NOMO-1 treated with DMSO at 0.1 percent for 48 hours (cell line): Measurements from ENCODE around the gene LMF1.
"Not testable (repeated sequence)": the region's sequence is repeated elsewhere in the genome, so short reads cannot be mapped to it uniquely, and the experiment has no call there.

ENCODE experiments used
- DNase-seq: peaks from one replicate; lab custom pipeline; 2025; ENCODE audit not compliant: unreplicated experiment; lab: John Stamatoyannopoulos, UW

The LMF1 gene

DNA sequence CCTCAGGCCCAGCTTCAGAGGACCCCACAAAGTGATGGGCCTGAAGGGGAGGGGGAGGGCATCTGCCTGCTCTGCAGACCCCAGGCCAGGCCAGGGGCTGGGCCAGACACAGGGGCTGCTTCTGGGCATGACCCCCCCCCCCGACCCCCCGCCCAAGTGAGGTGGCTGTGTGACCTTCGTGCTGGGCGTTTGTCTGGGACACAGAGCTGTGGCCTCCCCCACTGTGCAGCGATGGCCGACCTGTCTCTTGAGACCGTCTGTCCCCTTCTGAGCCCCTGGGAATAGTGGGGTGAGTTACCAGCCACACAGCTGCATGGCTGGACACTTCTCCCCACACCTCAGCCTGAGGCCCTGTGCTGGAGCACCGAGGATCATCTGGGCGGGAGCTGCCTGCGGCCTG is 135.4 kb downstream of the LMF1 start:
- DNase-seq, result no peak

DNA sequence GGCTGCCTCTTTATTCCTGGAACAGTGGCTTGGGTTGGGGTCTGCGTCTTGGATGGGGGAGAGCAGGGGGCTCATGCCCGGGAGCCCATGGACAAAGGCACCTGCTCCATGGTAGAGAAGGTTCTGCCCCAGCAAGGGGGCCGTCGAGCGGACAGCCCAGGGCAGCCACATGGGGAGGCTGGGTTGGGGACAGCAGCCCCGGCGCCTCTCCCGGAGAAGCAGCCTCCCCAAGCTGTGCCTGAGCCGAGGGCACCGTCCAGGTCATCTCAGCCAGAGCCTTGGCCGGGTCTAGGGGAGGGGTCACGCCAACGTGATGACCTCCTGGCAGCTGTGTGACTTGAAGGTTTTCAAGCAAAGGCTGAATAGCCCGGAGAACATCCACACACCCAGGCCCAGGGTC is 137.4 kb downstream of the LMF1 start:
- no peak for DNase-seq

DNA sequence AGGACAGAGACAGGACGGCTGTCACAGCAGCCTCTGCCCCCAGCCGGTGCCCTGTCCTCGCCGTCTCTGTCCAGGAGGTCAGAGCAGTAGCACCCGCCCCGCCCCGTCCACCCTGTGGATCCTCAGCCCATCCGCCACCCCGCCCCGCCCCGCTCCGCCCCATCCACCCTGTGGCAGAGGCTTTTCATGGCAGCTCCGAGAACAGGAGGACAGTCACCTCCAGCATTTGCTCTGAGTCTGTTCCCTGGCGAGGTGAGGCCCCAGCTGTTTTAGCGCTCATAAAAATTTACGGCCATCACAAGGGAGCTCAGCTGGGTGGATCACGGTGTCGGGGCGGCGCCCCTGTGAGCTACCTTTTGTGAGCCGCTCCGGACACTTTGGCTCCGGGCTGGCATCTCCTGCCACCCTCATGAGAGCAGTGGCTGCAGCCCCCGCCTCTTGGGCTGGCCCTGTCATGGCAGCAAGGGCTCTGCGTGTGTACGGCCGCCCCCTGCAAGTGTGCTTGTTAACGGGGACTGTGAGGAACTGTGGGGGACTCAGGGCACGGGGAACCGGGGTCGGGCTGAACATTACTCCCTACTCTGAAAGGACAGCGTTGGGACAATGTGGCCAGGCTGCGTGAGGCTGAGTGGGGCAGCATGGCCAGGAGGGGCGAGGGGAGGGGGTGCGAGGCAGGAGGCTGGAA is 138.0 kb downstream of the LMF1 start:
- DNase-seq, result no peak

DNA sequence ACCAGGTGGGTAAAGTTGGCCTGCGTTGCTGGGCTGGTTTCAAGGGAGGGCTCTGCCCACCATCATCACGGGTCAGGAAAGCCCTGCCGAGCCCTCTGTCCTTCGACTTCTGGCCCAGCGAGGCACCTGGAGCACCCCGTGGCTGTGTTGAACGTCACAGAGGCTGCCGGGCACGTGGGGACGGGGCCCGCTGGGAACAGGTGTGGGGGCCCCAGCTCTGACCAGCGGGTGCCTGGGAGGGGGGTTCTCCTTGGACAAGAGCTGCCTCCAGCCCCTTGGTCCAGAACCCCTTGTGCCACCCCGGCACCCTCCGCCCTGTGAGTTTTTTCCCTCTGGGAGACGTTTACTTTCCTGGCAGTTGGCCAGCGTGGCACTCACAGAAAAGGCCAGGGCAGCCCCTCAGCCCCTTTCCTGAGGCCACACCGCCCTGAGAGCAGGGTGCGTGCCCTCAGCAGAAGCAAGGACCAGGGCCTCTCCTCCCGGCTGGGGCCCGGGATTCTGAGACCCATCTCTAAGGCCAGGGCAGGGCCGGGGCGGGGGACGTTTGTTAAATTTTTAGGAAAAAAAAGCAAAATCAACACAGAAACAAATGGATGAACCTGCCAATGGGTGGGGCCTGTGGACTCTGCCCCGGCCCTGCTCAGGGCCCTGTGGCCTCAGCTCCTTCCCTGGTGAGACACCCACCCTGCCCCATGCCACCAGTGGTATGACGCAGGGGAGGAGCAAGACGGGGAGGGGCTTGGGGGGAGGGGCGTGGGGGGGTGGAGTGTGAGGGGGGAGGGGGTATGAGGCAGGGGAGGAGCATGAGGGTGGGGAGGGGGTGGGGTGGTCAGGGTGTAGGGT is 139.0 kb downstream of the LMF1 start:
- DNase-seq, result no peak

DNA sequence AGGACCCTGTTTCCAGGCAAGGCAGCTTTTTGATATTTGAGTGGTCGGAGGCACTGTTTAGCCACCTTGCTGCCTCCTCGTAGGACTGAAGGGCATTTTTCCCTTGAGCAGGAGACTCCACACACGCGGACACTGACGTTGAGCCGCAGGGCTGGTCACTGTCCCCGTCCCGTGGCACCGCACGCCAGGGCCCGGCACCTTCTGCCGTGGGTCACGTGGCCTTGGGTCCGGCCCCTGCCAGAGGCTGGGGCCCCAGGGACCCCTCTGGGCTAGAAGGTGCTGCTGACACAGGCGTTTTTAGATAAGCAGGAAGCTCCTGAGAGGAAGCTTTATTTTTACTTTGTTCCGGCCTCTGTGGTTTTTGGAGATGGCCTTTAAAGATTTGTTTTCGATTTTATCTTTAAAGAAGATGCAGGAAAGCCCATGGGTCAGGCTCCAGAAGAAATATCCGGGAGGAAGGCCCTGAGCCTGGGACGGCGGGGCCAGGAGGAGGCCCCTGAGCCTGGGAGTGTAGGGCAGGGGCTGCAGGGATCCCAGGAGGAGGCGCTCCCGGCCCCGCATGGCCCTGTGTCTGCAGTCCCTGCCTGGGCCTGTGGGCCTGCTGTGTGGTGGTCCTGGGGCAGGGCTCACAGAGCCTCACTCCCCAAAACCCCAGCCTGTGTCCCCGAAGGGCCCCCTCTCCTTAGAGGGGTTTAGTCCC is 139.8 kb downstream of the LMF1 start:
- no peak for DNase-seq

DNA sequence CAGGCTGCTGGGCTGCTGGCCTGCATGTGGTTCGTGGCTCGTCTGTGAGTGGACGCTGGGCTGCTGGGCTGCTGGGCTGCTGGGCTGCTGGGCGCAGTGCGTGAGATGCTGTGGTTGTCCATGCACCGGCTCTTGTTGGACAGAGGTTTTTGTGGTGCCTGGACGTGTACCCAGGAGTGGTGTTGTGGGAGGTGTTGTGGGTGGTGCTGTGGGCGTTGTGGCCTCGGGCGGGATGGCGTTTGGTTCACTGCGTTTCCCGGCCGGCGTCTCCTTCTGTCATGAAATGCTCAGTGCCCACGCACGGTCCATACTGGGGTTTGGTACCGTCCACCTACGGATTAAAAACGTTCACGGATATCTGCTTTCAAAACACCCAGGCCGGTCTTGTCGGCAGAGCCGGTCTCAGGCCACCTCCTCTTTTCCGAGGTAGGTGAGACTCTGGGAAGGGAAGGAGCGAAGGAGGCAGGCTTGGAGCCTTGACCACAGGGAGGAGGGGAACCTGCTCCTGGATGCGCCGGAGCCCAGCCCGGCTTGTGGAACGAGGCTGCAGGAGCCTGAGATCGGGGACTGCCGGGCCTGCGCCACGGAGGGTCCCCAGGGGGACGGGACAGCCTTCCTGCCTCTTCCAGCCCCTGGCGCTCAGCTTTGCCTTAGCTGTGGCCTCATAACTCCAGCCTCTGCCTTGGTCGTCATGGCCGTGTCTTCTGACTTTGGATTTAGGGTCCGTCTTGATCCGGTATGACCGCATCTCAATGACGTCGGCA is 140.5 kb downstream of the LMF1 start:
- no peak for DNase-seq

DNA sequence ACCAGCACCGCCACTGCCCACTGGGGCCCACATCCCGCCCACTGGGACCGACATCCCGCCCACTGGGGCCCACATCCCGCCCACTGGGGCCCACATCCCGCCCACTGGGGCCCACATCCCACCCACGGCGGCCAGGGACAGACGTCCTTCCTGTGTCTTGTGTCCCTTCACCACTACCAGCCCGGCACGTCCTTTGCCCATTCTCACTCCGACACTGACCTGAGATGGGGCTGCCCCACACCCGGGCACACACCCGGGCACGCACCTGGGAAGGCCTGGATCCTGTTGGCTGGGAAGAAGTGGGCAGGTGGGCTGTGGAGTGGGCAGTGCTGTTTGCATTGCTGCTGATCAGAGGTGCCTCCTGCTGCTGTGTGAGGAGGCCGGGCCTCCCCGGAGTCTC is 141.9 kb downstream of the LMF1 start:
- DNase-seq, result no peak

DNA sequence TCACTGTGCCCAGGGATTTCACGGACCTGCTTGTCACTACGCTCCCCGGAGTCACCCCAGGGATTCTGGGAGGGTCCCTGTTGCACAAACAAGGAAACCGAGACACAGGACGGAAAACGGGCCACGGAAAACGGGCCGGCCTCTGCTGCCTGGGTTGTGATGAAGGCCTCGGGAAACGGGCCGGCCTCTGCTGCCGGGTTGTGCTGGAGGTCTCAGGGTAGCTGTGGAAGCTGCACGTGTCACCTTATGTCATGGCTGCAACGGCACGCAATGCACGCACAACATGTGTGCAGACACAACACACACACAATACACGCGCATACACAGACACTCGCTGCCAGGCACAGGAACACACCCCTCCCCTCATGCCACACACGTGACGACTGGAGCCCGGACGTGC is 143.3 kb downstream of the LMF1 start:
- no peak for DNase-seq

DNA sequence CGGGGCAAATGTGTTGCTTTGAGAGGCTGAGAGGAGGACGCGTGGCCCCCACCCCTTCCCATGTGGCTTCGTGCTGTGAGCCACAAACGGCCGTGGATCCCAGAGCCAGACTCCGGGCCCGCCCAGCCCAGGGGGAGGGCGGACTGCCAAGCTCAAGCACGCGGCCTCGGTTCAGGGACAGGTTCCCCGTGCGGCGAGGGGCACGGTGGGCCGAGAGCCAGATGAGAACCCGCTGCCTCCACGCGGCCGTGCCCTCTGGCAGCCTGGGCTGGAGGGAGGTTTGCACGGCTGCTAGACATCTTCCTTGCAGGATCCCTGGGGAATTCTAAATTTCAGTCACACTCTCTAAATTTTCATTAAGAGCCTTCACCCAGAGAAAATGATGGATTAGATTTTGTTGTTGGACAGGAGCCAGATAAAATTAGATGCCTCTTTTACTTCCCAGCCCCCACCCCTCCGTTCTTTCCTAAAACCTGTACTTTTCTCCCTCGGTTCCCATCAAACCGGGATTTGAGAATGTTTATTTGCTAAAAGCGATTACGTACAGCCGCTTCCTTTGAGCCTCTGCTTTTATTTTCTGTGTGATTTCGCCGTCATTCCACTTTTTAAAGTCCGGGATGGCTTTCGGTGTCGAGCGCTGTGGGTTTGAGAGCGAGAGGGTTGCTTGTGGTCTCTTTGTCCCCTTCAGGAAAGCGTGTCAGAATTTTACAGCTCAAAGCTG is 145.3 kb downstream of the LMF1 start:
- DNase-seq, result no peak

DNA sequence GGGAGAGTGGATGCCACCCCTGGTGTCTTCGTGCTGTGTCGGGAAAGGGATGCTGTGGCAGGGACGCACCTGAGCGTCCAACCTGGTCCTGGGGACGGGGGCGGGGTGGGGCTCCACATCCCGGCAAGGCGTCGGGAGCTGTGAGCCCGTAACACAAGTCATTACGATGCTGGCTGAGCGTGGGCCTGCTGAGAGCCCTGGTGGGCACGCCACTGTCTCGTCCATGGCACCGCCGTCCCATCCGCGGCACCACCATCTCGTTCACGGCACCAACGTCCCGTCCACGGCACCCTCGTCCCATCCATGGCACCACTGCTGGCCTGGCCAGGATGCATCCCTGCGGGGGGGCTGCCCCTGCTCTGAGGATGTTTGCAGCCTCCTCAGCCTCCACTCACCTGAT is 146.2 kb downstream of the LMF1 start:
- no peak for DNase-seq

DNA sequence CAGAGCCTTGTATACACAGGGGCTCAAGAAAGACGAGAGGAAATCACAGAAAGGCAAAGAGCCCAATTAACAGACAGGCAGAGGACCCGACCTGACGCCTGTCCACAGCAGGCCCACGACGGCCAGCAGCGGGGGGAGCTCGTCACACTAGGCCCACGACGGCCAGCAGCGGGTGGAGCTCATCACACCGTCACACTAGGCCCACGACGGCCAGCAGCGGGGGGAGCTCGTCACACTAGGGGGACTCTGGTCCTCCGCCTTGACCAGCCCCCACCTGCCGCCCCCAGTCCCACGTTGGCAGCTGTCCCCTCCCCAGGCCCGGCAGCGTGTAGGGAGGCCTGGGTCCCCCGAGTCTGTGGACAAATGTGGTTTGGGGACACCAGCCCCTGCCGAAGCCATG is 146.6 kb downstream of the LMF1 start:
- no peak for DNase-seq

DNA sequence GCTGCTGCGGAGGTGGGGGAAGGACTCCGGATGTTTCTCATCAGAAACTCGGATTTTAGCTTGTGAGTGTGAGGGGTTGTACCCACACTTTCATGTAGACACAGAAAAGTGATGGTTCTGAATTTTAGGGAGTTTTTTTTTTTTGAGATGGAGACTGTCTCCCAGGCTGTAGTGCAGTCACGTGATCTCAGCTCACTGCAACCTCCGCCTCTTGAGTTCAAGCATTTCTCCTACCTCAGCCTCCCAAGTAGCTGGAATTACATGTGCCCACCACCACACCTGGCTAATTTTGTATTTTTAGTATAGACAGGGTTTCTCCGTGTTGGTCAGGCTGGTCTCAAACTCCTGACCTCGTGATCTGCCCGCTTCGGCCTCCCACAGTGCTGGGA is 147.9 kb downstream of the LMF1 start:
- DNase-seq, result no peak

DNA sequence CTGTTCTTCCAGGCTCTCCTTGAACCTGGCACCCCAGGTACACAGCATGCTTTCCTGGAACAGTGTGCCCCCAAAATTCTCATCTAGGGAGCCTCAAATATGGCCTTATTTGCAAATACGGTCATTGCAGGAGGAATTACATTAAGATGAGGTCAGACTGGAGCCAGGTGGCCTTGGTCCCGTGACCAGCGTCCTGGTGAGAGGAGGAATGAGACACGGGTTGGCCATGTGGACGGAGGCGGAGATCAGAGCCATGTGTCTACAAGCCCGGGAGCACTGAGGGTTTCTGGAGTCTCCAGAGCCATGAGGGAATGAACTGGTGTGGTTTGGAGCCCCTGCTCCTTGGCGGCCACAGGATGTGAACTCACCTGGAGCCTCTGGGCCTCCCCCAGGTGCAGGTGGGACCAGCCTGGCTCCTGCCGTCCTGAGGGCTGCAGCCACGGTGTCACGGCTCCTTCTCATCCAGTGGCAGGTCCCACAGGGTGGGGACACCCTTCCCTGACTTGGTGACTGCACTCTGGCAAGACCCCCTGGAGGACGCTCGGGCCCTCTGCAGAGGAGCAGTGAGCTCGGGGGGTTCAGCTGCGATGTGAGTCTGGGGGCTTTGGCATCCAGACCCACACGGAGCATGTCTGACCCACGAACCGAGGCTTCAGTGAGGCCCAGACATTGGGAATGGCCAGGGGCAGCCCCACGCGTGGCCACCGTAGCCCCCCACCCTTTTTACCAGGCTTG is 148.4 kb downstream of the LMF1 start:
- DNase-seq, result no peak

DNA sequence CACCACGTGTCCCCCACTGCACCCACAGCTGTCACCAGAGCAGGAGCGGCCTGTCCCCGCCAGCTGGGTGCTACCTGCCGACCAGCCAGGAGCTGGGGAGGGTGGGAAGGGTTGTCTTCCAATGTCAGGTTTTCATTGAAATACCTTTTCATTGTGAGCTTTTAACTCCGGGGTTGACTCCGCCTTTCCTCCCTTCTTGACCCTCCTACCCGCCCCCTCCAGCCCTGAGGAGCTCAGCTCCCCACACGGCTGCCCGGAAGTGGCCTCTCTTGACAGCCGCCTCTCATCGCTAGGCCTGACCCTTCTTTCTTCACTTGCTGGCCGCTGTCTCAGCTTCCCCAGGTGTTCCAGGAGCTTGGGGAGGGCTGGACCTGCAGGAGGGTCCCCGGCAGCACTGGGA is 149.0 kb downstream of the LMF1 start:
- no peak for DNase-seq

DNA sequence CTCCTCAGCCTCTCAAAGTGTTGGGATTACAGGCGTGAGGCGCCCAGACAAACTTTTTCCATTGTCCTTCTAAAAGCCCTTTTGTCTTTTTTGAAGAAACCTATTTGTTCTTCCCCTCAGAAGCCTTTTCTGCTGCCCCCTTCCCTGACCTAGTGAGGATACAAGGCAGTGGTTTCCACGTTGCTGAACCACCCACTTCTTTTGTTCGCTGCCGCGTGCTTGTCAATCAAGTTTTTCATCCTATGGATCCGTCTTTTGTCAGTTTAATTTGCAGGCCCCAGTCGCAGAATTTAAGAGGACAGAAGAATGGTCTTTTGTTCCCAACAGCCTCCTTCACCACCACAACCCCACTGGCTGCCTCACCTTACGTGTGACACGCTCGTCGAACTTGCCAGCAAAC is 150.0 kb downstream of the LMF1 start:
- no peak for DNase-seq

DNA sequence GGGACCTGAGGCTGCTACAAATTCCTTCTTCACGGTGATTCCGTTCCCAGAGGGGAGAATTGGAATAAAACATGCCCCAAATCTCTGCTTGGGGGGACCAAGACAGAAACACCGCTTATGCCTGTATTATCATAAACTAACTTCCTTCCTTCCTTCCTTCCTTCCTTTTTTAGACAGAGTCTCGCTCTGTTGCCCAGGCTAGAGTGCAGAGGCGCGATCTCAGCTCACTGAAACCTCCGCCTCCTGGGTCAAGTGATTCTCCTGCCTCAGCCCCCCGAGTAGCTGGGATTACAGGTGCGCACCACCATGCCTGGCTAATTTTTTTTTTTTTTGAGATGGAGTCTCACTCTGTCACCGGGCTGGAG is 150.8 kb downstream of the LMF1 start:
- not testable (repeated sequence) for DNase-seq

DNA sequence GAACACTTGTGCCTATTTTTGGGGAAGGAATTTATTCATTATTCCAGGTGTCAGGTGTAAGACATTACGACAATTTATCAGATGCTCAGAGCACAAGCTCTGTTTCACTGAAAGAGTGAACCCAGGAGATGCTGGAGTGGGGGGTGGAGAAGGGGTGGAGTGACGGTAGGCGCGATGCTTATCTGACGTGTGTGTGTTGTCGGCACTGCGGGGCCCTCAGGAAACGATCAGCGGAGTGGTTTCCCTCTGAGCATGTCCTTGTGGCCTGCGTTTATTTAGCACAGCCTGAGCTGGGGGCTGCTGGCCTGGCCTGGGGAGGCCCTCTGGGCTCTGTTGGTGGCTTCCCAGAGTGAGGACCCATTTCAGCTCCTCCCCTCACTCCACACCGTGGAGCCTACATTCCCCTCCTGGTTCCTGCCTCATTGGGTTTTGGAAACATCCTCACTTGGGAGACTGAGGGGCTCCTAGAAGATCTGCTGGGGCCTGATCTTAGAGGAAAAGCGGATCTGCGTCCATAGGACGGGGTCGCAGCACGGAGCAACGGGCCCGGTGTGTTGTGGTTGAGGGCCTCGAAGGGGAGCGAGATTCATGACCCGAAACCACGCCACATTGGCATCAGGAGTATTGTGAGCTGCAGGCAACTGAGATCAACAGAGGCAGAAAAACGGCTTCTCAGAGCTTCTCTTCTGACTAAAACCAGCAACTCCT is 151.3 kb downstream of the LMF1 start:
- no peak for DNase-seq

DNA sequence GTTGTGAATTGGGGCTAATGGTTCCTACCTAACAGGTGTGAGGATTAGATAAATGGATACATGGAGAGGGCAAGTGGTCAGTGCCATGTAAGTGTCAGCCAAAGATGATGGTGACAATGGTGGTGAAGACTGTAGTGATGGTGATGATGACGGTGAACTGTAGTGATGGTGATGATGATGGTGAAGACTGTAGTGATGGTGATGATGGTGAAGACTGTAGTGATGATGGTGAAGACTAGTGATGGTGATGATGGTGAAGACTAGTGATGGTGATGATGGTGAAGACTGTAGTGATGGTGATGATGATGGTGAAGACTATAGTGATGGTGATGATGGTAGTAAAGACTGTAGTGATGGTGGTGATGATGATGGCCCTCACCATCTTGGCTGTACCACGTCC is 152.2 kb downstream of the LMF1 start:
- DNase-seq, result no peak

DNA sequence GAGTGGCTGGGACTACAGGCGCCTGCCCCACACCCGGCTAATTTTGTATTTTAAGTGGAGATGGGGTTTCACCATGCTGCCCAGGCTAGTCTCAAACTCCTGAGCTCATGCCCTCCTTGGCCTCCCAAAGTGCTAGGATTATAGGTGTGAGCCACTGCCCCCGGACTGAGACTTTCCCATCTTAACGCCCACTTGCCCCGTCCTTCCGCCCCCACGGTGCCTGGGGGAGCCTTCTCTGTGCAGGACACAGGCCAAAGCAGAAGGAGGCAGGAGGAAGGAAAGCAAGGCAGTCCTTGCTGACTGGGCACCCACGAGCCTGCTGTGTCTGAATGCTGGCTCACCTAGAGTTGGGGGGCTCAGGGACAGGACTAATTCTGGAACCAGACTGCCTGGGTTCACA is 152.7 kb downstream of the LMF1 start:
- DNase-seq, result no peak
